ENCODE data around the gene RALGPS1.

The RALGPS1 gene

GRCh38 chr9:127064335-127064734 is 149.8 kb downstream of the RALGPS1 start:
- H3K4me3 ChIP-seq (ENCODE audit: low read depth, low read length): no peak overlapping the region
- no peak for TF ChIP-seq CTCF (IDR thresholded peaks at IDR 0.05; ENCODE audit: borderline replicate concordance, insufficient read depth, low read depth, low read length)

GRCh38 chr9:127065592-127065991 is 151.0 kb downstream of the RALGPS1 start:
- no peak overlapping the region for H3K4me3 ChIP-seq (ENCODE audit: low read depth, low read length)
- no peak for TF ChIP-seq CTCF (IDR thresholded peaks at IDR 0.05; ENCODE audit: borderline replicate concordance, insufficient read depth, low read depth, low read length)

- H3K4me3 ChIP-seq (ENCODE audit: low read depth, low read length): no peak overlapping the region
- no peak for TF ChIP-seq CTCF (IDR thresholded peaks at IDR 0.05; ENCODE audit: borderline replicate concordance, insufficient read depth, low read depth, low read length)
These were observed 151.7 kb downstream of the RALGPS1 start for GRCh38 chr9:127066060-127066850.

- no peak overlapping the region for H3K4me3 ChIP-seq (ENCODE audit: low read depth, low read length)
- TF ChIP-seq CTCF (IDR thresholded peaks at IDR 0.05; ENCODE audit: borderline replicate concordance, insufficient read depth, low read depth, low read length): no peak
These were observed 152.2 kb downstream of the RALGPS1 start for GRCh38 chr9:127066851-127067136.

GRCh38 chr9:127067603-127068220 is 153.1 kb downstream of the RALGPS1 start:
- no peak for TF ChIP-seq CTCF (IDR thresholded peaks at IDR 0.05; ENCODE audit: borderline replicate concordance, insufficient read depth, low read depth, low read length)
- H3K4me3 ChIP-seq (ENCODE audit: low read depth, low read length): no peak overlapping the region

GRCh38 chr9:127074561-127075548 is 160.3 kb downstream of the RALGPS1 start:
- H3K4me3 ChIP-seq (ENCODE audit: low read depth, low read length): no peak overlapping the region
- TF ChIP-seq CTCF (IDR thresholded peaks at IDR 0.05; ENCODE audit: borderline replicate concordance, insufficient read depth, low read depth, low read length): no peak

Measured in GM12875 (cell line).